Activated effector memory CD4-positive, alpha-beta T cell treated with anti-CD3 and anti-CD28 coated beads, Interleukin-2, amount 50 U/mL, for 16 hours (primary cell): ENCODE measurements around the gene DIP2C.
"Not testable (repeated sequence)": the region's sequence is repeated elsewhere in the genome, so short reads cannot be mapped to it uniquely, and the experiment has no call there.

Experiments
- DNase-seq: peaks from one replicate; pipeline ENCODE4 v3.0.0-alpha.2; 2020

DIP2C gene

GRCh38 chr10:474406-474805 is 215.1 kb downstream of the DIP2C start:
- no peak for DNase-seq

- no peak for DNase-seq
These were observed 217.1 kb downstream of the DIP2C start for GRCh38 chr10:472241-472910.

GRCh38 chr10:470339-471003 is 219.0 kb downstream of the DIP2C start:
- peak; percentile 69 for DNase-seq

- DNase-seq, result no peak
These were observed 219.5 kb downstream of the DIP2C start for GRCh38 chr10:469947-470338.

- no peak for DNase-seq
These were observed 229.7 kb downstream of the DIP2C start for GRCh38 chr10:459743-460142.

GRCh38 chr10:458421-458851 is 231.0 kb downstream of the DIP2C start:
- no peak for DNase-seq

- no peak for DNase-seq
These were observed 233.0 kb downstream of the DIP2C start for GRCh38 chr10:456486-456885.

- no peak for DNase-seq
These were observed 234.6 kb downstream of the DIP2C start for GRCh38 chr10:454860-455259.

- no peak for DNase-seq
These were observed 235.8 kb downstream of the DIP2C start for GRCh38 chr10:453647-454046.

- DNase-seq, result no peak
These were observed 236.7 kb downstream of the DIP2C start for GRCh38 chr10:452512-453426.

- DNase-seq, result no peak
These were observed 237.6 kb downstream of the DIP2C start for GRCh38 chr10:451856-452255.

GRCh38 chr10:451021-451471 is 238.4 kb downstream of the DIP2C start:
- peak; percentile 86 for DNase-seq

- no peak for DNase-seq
These were observed 239.0 kb downstream of the DIP2C start for GRCh38 chr10:450463-450862.

- not testable (repeated sequence) for DNase-seq
These were observed 240.1 kb downstream of the DIP2C start for GRCh38 chr10:449331-449730.

- DNase-seq, result no peak
These were observed 246.0 kb downstream of the DIP2C start for GRCh38 chr10:443459-443858.

- DNase-seq, result no peak
These were observed 247.3 kb downstream of the DIP2C start for GRCh38 chr10:442209-442608.

GRCh38 chr10:441659-442058 is 247.8 kb downstream of the DIP2C start:
- DNase-seq, result no peak

- DNase-seq, result no peak
These were observed 249.3 kb downstream of the DIP2C start for GRCh38 chr10:440127-440526.

- DNase-seq, result no peak
These were observed 251.6 kb downstream of the DIP2C start for GRCh38 chr10:437698-438490.

GRCh38 chr10:436911-437665 is 252.4 kb downstream of the DIP2C start:
- DNase-seq, result no peak

GRCh38 chr10:436013-436697 is 253.3 kb downstream of the DIP2C start:
- DNase-seq, result no peak
